Hepatocyte (in vitro differentiated cells): ENCODE measurements around the gene CRACR2A.

ENCODE experiments used
- EZH2 ChIP-seq: fragments of 200-600 bp; sonication (generic); IDR thresholded peaks from 2 replicates; pipeline ENCODE4 v1.6.1; 2016; ENCODE audit warnings: antibody characterized with exemption, mild to moderate bottlenecking, borderline replicate concordance
- EZH2phosphoT487 ChIP-seq: fragments of 200-600 bp; sonication (generic); IDR thresholded peaks from one replicate; pipeline ENCODE4 v1.6.1; 2018; ENCODE audit warnings: antibody characterized with exemption, mild to moderate bottlenecking, low read depth, moderate library complexity; ENCODE audit not compliant: unreplicated experiment, severe bottlenecking
- TF ChIP-seq, protein P1 (sequence below): fragments of 200-600 bp; sonication (generic); IDR thresholded peaks from 2 replicates; pipeline ENCODE4 v1.5.1; 2016; ENCODE audit warnings: antibody characterized with exemption, mild to moderate bottlenecking; ENCODE audit not compliant: poor library complexity

DNA sequence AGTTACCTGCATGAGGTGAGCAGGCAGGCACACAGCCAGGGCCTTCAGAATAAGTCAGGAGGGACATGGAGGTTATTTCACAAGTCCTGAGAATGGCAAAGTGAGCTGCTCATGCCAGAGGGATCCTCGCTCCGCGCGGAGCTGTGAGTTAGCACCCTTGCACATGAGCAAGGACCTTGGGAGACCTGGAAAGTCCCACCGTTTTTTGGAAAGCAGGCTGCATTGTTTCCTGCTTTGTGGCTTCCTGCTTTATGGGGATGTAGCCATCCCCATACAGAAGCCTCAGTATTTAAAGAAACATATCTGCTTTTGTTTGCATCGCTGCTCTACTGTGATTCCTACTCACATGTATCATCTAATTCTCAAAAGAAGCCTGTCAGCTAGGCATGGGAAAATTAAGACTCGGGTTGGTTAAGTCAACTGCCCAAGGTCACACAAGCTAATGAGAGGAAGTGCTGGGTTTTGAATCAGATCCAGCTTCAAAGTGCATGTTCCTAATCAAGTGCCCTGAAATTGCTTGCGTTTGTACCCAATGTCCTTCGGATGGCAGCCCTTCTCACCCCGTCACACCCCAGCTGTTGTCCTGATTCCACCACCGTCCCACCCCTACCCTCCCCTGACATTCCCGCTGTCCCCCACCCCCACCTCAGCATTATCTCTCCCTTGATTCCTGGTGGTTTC, 106.2 kb downstream of the CRACR2A start:
- TF ChIP-seq, protein P1, sequence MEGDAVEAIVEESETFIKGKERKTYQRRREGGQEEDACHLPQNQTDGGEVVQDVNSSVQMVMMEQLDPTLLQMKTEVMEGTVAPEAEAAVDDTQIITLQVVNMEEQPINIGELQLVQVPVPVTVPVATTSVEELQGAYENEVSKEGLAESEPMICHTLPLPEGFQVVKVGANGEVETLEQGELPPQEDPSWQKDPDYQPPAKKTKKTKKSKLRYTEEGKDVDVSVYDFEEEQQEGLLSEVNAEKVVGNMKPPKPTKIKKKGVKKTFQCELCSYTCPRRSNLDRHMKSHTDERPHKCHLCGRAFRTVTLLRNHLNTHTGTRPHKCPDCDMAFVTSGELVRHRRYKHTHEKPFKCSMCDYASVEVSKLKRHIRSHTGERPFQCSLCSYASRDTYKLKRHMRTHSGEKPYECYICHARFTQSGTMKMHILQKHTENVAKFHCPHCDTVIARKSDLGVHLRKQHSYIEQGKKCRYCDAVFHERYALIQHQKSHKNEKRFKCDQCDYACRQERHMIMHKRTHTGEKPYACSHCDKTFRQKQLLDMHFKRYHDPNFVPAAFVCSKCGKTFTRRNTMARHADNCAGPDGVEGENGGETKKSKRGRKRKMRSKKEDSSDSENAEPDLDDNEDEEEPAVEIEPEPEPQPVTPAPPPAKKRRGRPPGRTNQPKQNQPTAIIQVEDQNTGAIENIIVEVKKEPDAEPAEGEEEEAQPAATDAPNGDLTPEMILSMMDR, result no peak
- TF ChIP-seq EZH2 (no peak), EZH2phosphoT487 (no peak)
